Measurements from ENCODE around the gene UBE2G1. TPM values are rescaled to one million over a fixed set of nuclear protein-coding genes. Genes with fewer than 3 reads are reported as not detected.

The UBE2G1 gene
- total and polyA plus RNA-seq, 2 of the 8 experiments (the other 6 are each of a cell fraction or from before 2014, with no cell fraction given) = 73.9 to 170 TPM

GRCh38 chr17:4365103-4365627 is 1.3 kb downstream of the UBE2G1 start (continued):
- TF ChIP-seq CHD7 (IDR thresholded peaks at IDR 0.05; ENCODE audit: insufficient replicate concordance, low read length) (no peak), HDAC6 (IDR thresholded peaks at IDR 0.05; ENCODE audit: low read depth, low read length) (no peak), SP4 (IDR thresholded peaks at IDR 0.05; ENCODE audit: low read length) (no peak), NANOG (IDR thresholded peaks at IDR 0.05; ENCODE audit: insufficient read depth, low read depth, low read length, poor library complexity, severe bottlenecking) (no peak), BCL11A (IDR thresholded peaks at IDR 0.05; ENCODE audit: low read depth in 2 of 2, low read length in 2 of 2) (no peak), BRCA1 (IDR thresholded peaks at IDR 0.05; ENCODE audit: low read depth, low read length) (no peak), GTF2F1 (IDR thresholded peaks at IDR 0.05; ENCODE audit: borderline replicate concordance, low read depth, low read length) (no peak), CBX5 (IDR thresholded peaks at IDR 0.05; ENCODE audit: low read depth, low read length) (no peak), RAD21 (IDR thresholded peaks at IDR 0.05 in 1 of 2, conservative IDR thresholded peaks at IDR 0.05 in 1 of 2; ENCODE audit: low read depth in 2 of 2, low read length in 2 of 2) (no peak; a peak in 1 of 4 replicates), CEBPB (IDR thresholded peaks at IDR 0.05; ENCODE audit: low read depth, low read length) (no peak), SP1 (IDR thresholded peaks at IDR 0.05; ENCODE audit: low read depth, low read length) (no peak)

All from H1 (cell line).